ENCODE measurements around the gene PAPPA2. TPM values are rescaled to one million over a fixed set of nuclear protein-coding genes. Genes with fewer than 3 reads are reported as not detected.
"Not testable (repeated sequence)": the region's sequence is repeated elsewhere in the genome, so short reads cannot be mapped to it uniquely, and the experiment has no call there.

The PAPPA2 gene
- total RNA-seq (1 to 10 TPM in 1 of 4 donors, under 1 TPM in 2, not detected in 1; 0.06 to 1.1 (median 0.10) TPM), polyA plus RNA-seq (under 1 TPM in 2 of 3 donors, not detected in 1; 0.05 TPM)
- long read RNA-seq, donor 1, result 0 reads
- long read RNA-seq, donor 2, result 0 reads

GRCh38 chr1:176462674-176463378, at the start of gene PAPPA2:
PAPPA2 (plus strand) TSS chr1:176463175; CDS start chr1:176556323, 93,148 bp downstream.
- TF ChIP-seq CTCF (IDR thresholded peaks at IDR 0.05), result no peak
- ATAC-seq, result no peak
- H3K9me3 ChIP-seq, result no peaks in the 10 kb centered on the region
- WGBS, 3 donors, result 73 to 76% (median 74%) methylated on average over 6 of the region's 6 CpGs
- intact Hi-C loops (cut with DNase I), result no loop called here
- no peak within 1 kb of the TSS for H3K4me3 ChIP-seq
- no peak for DNase-seq
- H3K27ac ChIP-seq, result no peak within 1 kb of the TSS
- no peaks in the 10 kb centered on the region for H3K27me3 ChIP-seq (ENCODE audit: insufficient read depth in 3 of 3, low read length in 2 of 3)
- H3K4me1 ChIP-seq, result no peaks in the 10 kb centered on the region
- H3K36me3 ChIP-seq (ENCODE audit: insufficient read depth in 1 of 2, low read depth in 1 of 2), result no peaks in the 10 kb centered on the region

- Histone ChIP-seq H3K36me3 (ENCODE audit: insufficient read depth in 1 of 2, low read depth in 1 of 2) (no peaks in the 10 kb centered on the region), H3K4me1 (no peaks in the 10 kb centered on the region), H3K27ac (no peak overlapping the region), H3K4me3 (no peak overlapping the region), H3K9me3 (no peaks in the 10 kb centered on the region), H3K27me3 (ENCODE audit: insufficient read depth in 3 of 3, low read length in 2 of 3) (no peaks in the 10 kb centered on the region)
- DNase-seq, result no peak
- no peak for TF ChIP-seq CTCF (IDR thresholded peaks at IDR 0.05)
- 56 to 70% (median 59%) methylated on average over 6 of the region's 6 CpGs for WGBS, 3 donors
- no peak for ATAC-seq
- intact Hi-C loops (cut with DNase I), result no loop called here
Measured at GRCh38 chr1:176416777-176417176, 46.2 kb upstream of the PAPPA2 start.

- WGBS, 3 donors, result 69 to 82% (median 73%) methylated on average over 1 of the region's 1 CpG
- intact Hi-C loops (cut with DNase I); H3K4me1 ChIP-seq; H3K27ac ChIP-seq; H3K27me3 ChIP-seq (ENCODE audit: insufficient read depth in 3 of 3, low read length in 2 of 3); DNase-seq; ATAC-seq; H3K36me3 ChIP-seq (ENCODE audit: insufficient read depth in 1 of 2, low read depth in 1 of 2); H3K4me3 ChIP-seq; H3K9me3 ChIP-seq: not testable (repeated sequence)
Measured at GRCh38 chr1:176419608-176420007, 43.4 kb upstream of the PAPPA2 start.

GRCh38 chr1:176434234-176434633, 28.7 kb upstream of the PAPPA2 start:
- whole genome bisulfite sequencing, 3 donors, result 28 to 54% (median 46%) methylated on average over 2 of the region's 2 CpGs

GRCh38 chr1:176436251-176436650, 26.7 kb upstream of the PAPPA2 start:
- ATAC-seq, result no peak
- no peaks in the 10 kb centered on the region for H3K27me3 ChIP-seq (ENCODE audit: insufficient read depth in 3 of 3, low read length in 2 of 3)
- no peak overlapping the region for H3K4me3 ChIP-seq
- no peak for DNase-seq
- no peaks in the 10 kb centered on the region for H3K4me1 ChIP-seq
- no peak for TF ChIP-seq CTCF (IDR thresholded peaks at IDR 0.05)
- H3K27ac ChIP-seq, result no peak overlapping the region
- no peaks in the 10 kb centered on the region for H3K36me3 ChIP-seq (ENCODE audit: insufficient read depth in 1 of 2, low read depth in 1 of 2)
- intact Hi-C loops (cut with DNase I), result no loop called here
- H3K9me3 ChIP-seq, result no peaks in the 10 kb centered on the region

More at GRCh38 chr1:176434234-176434633, 28.7 kb upstream of the PAPPA2 start:
- DNase-seq (no peak), ATAC-seq (peak in 1 of 4 donors; percentile 25)
- no peaks in the 10 kb centered on the region for H3K4me1 ChIP-seq
- H3K27ac ChIP-seq, result no peak overlapping the region
- intact Hi-C loops (cut with DNase I), result no loop called here
- H3K27me3 ChIP-seq (ENCODE audit: insufficient read depth in 3 of 3, low read length in 2 of 3), result no peaks in the 10 kb centered on the region
- H3K4me3 ChIP-seq, result no peak overlapping the region
- no peaks in the 10 kb centered on the region for H3K9me3 ChIP-seq
- no peak for TF ChIP-seq CTCF (IDR thresholded peaks at IDR 0.05)
- H3K36me3 ChIP-seq (ENCODE audit: insufficient read depth in 1 of 2, low read depth in 1 of 2), result no peaks in the 10 kb centered on the region
